GM21390 (cell line): ENCODE results near the gene CXorf49.
A peak's percentile ranks its signal among the peaks of the same experiment; 100 is the strongest.
"Not testable (repeated sequence)": the region's sequence is repeated elsewhere in the genome, so short reads cannot be mapped to it uniquely, and the experiment has no call there.

Source experiments
- ATAC-seq: cut with Tn5 transposase; IDR thresholded peaks from one replicate; pipeline ENCODE4 v1.9.1; 2021; ENCODE audit not compliant: unreplicated experiment

The CXorf49 gene

DNA sequence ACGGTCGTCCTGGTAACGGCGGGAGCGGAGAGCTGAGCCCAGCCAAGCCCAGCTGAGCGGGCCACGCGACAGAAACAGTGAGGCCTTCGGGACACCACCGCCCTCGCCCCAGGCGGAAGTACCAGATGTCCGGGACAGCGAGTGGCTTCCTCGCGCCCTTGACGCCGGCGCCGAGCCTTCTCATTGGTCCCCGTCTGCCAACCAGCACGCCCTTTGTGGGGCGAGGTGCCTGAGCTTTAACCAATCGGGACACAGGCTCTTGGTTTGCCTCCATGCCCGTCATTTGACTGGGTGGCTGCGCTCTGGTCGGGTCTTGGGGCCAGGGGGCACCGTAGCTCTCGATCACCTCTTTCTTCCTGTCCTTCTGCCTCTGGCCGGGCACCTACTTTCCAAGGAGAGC, at the start of gene CXorf49:
Gene CXorf49, minus strand, starts transcription at position 101 of the 400 bp plus-strand sequence. CDS start 134 bp downstream, outside the sequence.
- ATAC-seq: not testable (repeated sequence)

DNA sequence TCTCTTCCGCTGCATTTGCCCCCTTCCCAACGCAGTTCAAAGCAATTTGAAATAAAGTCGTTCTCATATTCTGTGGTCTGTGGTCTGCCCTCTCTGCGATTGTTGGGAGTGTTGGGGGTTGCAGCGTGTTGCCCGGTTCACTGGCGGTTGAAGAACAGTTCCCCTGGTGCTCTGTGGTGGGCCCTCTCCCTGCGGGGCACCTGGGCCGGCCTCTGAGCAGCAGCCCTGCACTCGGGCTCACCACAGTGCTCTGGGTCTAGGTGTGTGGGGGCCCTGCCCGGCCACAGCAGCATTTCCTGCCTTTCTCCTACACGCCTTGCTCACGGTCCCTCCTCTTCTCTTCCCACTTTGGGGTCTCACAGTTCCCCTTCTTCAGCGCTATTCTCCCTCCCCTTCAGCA, 49.0 kb upstream of the CXorf49 start:
- ATAC-seq: not testable (repeated sequence)

DNA sequence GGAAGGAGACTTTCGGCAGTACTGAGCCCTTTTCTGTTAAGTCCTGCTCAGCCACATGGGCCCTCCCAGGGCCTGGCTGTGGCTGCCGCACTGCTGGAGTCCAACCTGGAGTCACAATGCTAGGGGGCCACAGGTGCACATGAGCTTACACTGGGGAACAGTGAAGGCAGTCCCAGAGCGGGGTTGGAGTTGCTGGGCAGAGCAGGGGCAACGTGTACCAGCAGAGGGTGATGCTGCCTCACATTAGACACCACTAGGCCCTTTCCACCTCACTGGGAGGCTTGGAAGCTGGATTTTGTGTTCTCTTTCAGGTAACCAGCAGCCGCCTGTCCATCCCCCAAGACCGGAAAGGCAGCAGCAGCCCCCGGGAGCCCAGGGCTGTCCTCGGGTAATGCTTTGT, 47.5 kb upstream of the CXorf49 start:
- not testable (repeated sequence) for ATAC-seq

DNA sequence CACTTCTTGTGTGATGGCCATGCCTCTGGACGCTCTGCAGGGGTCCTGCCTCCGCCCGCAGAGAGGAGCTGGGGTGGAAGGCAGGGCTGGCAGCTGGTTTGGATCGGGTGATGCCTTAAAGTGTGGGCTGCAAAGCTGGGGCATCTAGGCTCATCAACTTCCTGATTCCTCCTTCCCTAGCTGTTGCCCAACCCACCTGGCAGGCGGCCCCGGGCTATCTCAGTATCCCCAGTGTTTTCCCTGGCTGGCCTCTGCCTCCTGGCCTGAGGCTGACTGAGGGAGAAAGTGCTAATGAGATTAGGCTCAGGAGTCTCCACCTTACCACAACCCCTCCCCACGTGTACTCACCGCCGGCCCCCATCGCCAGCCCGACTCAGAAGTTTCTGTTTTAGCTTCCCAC, 46.7 kb upstream of the CXorf49 start:
- not testable (repeated sequence) for ATAC-seq

DNA sequence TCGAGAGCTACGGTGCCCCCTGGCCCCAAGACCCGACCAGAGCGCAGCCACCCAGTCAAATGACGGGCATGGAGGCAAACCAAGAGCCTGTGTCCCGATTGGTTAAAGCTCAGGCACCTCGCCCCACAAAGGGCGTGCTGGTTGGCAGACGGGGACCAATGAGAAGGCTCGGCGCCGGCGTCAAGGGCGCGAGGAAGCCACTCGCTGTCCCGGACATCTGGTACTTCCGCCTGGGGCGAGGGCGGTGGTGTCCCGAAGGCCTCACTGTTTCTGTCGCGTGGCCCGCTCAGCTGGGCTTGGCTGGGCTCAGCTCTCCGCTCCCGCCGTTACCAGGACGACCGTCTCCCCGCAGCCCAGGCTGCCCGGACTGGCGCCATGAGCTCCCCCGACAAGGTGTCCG, 45.0 kb upstream of the CXorf49 start, which contains the start of gene CXorf49B:
Gene CXorf49B, plus strand, starts transcription at position 301 of the 400 bp plus-strand sequence. Its CDS starts 75 bp downstream, at position 376.
- not testable (repeated sequence) for ATAC-seq

DNA sequence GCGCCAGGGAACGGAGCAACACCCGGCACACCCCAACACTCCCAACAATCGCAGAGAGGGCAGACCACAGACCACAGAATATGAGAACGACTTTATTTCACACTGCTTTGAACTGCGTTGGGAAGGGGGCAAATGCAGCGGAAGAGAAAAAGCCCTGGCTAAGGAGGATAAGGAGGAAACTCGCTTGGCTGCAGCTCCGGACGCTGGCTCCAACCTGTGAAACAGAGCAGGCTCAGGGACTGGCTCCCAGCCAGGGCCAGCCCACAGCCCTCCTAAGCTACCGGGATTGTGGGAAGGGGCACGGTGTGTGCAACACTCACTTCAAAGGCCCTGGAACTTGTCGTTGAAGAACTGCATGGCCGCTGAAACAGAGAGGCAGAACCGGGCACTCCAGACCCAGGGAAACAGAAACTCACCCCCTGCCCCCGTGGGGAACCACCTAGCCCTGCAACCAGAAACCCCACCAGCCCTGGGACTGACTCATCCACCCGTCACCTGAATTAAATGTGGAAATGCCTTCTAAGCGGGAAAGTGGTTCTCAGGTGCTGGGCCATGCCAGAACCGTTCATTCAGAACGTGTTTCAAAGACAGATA, 42.7 kb upstream of the CXorf49 start:
- ATAC-seq: not testable (repeated sequence)

DNA sequence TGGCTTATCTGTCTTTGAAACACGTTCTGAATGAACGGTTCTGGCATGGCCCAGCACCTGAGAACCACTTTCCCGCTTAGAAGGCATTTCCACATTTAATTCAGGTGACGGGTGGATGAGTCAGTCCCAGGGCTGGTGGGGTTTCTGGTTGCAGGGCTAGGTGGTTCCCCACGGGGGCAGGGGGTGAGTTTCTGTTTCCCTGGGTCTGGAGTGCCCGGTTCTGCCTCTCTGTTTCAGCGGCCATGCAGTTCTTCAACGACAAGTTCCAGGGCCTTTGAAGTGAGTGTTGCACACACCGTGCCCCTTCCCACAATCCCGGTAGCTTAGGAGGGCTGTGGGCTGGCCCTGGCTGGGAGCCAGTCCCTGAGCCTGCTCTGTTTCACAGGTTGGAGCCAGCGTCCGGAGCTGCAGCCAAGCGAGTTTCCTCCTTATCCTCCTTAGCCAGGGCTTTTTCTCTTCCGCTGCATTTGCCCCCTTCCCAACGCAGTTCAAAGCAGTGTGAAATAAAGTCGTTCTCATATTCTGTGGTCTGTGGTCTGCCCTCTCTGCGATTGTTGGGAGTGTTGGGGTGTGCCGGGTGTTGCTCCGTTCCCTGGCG, 2.3 kb upstream of the CXorf49 start:
- ATAC-seq: not testable (repeated sequence)

DNA sequence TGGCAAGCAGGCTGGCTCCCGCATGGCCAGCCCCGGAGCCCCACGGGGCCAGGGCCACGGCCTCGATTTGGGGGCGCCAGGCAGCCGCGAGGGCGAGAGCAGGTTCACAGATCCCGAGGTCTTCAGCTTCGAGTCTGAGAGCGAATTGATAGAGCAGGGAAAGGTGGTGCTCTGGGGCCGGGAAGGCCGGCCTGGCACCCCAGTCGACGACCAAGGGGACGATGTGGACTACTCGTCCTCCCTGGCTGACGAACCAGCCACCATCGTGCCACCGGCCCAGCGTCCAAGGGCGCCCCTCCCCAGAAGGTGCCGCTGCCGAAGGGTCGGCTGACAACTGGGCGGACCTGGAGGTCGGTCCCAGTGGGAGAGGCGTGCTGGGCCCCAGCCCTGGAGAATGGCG, 1.1 kb upstream of the CXorf49 start:
- not testable (repeated sequence) for ATAC-seq

DNA sequence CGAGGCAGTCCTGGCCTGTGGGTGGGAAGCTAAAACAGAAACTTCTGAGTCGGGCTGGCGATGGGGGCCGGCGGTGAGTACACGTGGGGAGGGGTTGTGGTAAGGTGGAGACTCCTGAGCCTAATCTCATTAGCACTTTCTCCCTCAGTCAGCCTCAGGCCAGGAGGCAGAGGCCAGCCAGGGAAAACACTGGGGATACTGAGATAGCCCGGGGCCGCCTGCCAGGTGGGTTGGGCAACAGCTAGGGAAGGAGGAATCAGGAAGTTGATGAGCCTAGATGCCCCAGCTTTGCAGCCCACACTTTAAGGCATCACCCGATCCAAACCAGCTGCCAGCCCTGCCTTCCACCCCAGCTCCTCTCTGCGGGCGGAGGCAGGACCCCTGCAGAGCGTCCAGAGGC, 1.8 kb downstream of the CXorf49 start:
- ATAC-seq: not testable (repeated sequence)

DNA sequence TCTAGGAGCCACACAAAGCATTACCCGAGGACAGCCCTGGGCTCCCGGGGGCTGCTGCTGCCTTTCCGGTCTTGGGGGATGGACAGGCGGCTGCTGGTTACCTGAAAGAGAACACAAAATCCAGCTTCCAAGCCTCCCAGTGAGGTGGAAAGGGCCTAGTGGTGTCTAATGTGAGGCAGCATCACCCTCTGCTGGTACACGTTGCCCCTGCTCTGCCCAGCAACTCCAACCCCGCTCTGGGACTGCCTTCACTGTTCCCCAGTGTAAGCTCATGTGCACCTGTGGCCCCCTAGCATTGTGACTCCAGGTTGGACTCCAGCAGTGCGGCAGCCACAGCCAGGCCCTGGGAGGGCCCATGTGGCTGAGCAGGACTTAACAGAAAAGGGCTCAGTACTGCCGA, 2.5 kb downstream of the CXorf49 start:
- ATAC-seq: not testable (repeated sequence)

DNA sequence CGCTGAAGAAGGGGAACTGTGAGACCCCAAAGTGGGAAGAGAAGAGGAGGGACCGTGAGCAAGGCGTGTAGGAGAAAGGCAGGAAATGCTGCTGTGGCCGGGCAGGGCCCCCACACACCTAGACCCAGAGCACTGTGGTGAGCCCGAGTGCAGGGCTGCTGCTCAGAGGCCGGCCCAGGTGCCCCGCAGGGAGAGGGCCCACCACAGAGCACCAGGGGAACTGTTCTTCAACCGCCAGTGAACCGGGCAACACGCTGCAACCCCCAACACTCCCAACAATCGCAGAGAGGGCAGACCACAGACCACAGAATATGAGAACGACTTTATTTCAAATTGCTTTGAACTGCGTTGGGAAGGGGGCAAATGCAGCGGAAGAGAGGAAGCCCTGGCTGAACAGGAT, 4.0 kb downstream of the CXorf49 start:
- ATAC-seq: not testable (repeated sequence)

DNA sequence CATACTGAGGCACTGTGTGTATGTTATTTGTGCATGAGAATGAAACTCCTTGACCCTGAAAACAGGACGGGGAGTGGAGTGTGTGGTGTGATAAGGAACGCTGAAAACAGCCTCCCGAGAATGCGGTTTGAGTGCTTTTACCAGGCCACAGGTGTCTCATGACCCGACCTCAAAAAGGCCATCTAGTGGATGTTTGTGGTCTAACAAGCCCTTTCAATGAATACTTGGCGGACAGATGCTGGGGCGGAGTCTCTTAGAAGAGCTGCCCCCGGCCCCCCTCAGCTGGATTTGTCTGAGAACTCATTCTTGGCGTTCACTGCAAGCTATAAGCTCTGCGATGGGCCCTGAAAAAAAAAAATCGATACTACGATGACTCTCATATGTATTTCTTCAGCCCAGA, 15.2 kb downstream of the CXorf49 start:
- ATAC-seq: peak; percentile 74

DNA sequence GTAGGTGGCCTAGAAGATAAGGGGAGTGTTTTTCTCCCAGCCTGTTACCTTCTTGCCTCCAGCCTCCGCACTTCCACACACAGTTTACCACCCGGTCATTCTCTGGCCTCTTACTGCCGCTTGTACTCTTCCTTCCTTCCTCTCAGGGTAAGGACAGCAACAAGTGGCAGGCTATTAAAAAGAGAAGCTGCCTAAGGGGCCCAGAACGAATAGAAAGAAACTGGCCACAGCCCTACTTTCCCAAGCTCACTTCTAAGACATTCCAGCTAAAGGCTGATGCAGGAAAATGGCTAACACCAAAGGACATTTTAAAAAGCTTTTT, 19.1 kb downstream of the CXorf49 start:
- not testable (repeated sequence) for ATAC-seq

DNA sequence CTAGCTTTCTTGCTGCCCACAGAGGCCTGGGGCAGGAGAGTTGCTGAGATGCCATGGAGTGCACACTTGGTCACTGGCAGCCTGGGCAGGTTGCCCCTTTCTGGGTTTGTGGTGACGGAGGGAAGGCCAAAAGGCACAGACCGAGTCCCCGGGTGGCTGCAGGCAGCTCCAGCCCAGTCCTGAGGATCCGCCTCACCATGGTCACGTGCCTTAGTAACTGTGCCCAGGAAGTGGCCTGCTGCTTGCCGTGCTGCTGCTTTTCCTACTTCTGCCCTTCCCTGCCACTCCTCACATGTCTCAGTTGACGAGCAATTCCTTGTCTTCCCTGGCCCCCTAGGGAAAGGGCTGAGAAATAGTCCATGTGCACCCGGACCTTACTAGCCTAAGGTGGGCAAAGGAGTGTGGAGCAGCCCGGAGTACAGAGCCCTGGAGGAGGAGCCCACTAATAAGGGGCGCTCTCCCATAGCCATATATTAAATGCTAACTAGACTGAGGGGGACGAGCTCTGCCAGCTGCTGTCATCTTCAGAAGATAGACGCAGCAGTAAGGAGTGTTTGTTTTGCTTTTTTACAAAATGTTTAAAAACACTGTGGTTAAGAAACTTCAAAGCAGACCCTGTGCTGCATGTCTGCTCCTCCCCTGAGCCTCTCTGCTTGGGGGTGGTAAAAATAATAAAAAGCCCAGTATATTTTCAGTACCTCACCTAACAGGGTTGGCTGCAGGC, 19.6 kb downstream of the CXorf49 start:
- not testable (repeated sequence) for ATAC-seq

DNA sequence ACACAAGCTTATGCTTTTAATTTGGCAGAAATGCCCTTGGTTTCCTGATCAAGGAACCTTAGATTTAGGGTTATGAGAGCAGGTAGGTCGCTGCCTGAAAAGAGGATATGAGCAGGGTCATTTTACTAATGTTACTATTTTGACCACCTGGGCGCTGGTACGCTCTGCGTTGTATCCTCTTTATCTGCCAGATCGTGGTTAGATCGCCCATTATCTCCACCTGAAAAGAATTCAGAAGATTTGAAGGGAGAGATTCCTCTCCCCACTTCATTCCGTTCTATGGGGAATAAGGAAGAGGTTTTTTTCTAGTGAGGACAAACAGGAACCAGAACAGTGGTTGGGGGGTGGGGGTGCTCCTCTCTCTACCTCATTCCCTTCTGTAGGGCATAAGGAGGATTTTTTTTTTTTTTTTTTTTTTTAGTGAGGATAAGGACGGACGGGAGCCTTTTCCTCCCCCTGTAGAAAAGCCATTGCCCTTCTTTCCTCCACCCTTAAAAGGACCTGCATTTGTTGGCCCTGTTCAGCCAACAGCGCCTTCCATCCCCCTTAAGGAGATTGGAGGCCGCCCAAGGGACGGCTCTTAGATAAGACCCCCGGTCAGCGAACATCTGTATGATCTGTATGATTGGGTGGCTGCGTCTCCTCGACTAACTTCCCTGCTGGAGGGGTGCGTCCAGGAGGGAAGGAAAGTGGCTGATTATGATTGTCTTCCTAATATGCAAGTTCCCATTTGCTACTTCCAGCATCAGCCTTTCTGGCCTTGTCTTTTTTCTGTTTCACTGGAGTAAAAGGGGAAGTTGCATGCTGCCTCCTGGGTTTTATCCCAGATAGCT, 20.4 kb downstream of the CXorf49 start:
- peak; percentile 56 for ATAC-seq

DNA sequence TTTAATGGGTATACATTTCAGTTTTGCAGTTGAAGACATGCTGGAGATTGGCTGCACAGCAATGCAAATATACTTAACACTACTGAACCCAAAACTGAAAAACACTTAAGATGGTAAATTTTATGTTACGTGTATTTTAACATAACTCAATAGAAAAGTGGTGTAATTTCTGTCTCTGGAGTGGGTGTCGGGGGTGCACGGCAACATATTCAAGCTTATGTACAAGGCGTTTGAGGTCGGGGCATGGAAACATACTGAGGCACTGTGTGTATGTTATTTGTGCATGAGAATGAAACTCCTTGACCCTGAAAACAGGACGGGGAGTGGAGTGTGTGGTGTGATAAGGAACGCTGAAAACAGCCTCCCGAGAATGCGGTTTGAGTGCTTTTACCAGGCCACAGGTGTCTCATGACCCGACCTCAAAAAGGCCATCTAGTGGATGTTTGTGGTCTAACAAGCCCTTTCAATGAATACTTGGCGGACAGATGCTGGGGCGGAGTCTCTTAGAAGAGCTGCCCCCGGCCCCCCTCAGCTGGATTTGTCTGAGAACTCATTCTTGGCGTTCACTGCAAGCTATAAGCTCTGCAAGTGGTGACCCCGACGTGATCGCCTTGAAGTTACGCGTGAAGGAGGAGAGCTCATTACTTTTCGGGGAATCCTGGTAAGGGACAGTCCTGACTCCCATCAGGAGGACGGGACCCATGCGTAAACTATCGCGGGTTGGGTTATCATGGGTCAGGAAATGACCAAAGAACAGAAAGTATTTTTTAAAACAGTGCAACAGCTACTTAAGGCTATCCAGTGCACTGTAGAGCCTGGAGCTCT, 21.2 kb downstream of the CXorf49 start:
- ATAC-seq: peak; percentile 74

DNA sequence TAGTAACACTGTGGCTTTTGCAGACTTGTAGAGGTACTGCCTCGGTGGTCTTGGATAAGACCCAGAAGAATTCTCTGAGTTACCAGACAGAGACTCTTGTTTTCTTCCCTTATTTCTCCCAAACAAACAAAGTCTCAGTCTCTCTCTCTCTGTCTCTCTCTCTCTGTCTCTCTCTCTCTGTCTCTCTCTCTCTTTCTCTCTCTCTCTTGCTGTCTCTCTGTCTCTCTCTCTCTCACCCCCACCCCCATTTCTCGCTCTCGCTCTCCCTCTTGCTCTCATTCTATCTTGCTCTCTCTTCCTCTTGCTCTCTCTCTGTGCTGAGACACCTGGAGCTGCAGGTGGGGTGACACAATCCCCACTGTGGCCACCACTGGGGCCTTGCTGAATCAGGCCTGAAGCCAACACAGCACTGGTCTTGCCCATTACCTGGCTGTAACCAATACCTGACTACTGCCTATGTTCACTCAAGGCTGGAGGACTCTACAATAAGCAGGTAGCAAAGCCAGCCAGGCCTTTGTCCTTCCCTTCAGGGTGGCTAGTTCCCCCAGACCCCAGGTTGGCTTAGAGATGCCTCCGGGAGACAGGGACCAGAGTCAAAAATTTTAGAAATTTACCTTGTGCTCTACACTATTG, 38.4 kb downstream of the CXorf49 start:
- no peak for ATAC-seq

DNA sequence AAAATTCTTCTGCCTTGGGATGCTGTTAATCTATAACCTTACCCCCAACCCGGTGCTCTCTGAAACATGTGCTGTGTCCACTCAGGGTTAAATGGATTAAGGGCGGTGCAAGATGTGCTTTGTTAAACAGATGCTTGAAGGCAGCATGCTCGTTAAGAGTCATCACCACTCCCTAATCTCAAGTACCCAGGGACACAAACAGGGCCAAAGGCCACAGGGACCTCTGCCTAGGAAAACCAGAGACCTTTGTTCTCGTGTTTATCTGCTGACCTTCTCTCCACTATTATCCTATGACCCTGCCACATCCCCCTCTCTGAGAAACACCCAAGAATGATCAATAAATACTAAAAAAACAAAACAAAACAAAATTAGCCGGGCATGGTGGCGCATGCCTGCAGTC, 40.9 kb downstream of the CXorf49 start:
- not testable (repeated sequence) for ATAC-seq

DNA sequence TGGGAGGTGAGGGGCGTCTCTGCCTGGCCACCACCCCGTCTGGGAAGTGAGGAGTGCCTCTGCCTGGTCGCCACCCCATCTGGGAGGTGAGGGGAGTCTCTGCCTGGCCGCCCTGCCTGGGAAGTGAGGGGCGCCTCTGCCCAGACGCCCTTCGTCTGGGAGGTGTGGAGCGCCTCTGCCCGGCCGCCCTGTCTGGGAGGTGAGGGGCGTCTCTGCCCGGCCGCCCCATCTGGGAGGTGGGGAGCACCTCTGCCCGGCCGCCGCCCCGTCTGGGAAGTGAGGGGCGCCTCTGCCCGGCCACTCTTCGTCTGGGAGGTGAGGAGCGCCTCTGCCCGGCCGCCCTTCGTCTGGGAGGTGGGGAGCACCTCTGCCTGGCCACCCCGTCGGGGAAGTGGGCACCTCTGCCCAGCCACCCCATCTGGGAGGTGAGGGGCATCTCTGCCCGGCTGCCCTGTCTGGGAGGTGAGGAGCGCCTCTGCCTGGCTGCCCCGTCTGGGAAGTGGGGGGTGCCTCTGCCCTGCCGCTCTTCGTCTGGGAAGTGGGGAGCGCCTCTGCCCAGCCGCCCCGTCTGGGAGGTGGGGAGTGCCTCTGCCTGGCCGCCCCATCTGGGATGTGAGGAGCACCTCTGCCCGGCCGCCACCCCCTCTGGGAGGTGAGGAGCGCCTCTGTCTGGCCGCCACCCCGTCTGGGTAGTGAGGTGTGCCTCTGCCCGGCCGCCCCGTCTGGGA, 41.9 kb downstream of the CXorf49 start:
- ATAC-seq: not testable (repeated sequence)
